GM18870 (cell line): ENCODE results near the gene TMPRSS6.

Experiments
- ATAC-seq: cut with Tn5 transposase; IDR thresholded peaks from one replicate; pipeline ENCODE4 v1.9.1; 2021; ENCODE audit warnings: moderate library complexity; ENCODE audit not compliant: unreplicated experiment

TMPRSS6 gene

GRCh38 chr22:37032535-37033460 is 76.7 kb downstream of the TMPRSS6 start:
- no peak for ATAC-seq

DNA sequence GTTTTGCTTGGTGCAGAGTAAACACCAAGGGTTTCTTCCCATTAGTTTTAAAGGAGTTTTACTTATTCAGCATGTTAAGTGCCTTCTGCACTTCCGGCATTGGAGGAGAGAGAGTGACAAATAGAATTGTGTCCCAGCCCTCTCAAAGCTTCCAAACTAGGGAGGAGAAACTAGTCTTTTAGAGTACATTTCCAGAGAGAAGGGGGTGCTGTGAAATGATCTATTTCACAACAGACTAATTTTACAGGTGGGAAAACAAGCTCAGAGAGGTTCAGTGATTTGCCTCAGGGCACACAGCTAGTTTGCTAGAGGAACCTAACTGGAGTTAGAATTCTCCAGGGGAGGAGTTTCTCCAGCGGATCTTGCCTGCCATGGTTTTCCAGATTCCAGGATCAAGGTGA is 77.4 kb downstream of the TMPRSS6 start:
- ATAC-seq, result no peak

DNA sequence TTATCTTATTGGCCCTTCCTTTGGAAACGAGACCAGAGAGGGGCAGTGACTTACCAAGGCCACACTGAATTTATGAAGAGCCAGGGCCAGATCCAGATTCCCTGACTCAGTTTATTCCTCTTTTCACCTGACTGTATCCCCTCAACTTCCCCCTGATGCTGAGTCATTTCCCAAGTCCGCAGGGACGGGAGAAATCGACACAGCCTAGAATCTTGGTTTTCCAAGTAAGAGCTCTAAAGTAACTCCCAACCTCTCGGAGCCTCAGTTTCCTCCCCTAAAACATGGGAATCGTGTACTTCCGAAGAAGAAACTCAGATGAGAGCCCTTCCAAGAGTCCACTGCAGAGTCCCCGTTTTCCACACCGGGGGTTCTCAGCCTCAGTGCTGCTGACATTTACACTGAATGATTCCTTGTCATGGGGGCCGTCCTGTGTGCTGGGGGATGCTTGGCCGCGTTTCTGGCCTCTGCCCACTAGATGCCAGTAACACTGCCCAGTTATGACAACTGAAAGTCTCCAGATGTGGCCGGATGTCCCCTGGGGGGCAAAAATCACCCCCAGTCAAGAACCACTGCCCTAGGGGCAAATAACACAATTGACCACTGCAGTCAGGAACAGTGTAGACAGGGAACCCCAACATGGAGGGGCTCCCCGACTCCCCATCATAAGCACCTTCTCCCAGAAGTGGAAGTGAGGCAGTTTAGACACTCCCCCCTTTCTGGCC is 78.8 kb downstream of the TMPRSS6 start:
- ATAC-seq, result no peak

GRCh38 chr22:37028692-37029674 is 80.5 kb downstream of the TMPRSS6 start:
- ATAC-seq, result no peak

- no peak for ATAC-seq
Measured at GRCh38 chr22:37027556-37027955, 82.0 kb downstream of the TMPRSS6 start.

- no peak for ATAC-seq
Measured at GRCh38 chr22:37026325-37026724, 83.2 kb downstream of the TMPRSS6 start.

DNA sequence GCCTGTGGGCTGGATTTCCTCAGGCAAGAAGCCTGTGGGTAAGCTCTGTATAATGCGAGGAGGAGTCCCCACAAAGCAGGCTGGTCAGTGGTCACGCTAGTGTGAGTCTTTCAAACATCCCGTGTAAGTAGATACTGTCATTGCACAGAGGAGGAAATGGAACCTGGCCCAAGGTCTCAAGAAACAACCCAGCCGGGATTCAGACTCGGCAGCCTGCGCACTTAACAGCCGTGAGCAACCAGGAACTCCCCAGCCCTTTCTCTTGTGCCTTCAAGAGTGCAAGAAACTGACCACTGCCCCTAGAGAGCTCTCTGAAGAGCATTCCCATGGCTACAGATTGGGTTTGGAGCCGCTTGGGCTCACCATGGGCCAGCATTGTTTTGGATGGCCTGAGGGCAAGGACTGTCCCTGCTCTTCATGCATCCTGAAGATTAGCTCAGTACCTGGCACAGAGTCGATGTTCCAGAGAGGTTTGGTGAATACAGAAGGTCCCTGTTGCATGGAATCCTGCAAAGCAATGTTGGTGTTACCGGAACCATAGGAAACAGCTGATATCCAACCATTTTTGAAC is 83.9 kb downstream of the TMPRSS6 start:
- ATAC-seq, result no peak

GRCh38 chr22:37024339-37025157 is 85.0 kb downstream of the TMPRSS6 start:
- no peak for ATAC-seq

DNA sequence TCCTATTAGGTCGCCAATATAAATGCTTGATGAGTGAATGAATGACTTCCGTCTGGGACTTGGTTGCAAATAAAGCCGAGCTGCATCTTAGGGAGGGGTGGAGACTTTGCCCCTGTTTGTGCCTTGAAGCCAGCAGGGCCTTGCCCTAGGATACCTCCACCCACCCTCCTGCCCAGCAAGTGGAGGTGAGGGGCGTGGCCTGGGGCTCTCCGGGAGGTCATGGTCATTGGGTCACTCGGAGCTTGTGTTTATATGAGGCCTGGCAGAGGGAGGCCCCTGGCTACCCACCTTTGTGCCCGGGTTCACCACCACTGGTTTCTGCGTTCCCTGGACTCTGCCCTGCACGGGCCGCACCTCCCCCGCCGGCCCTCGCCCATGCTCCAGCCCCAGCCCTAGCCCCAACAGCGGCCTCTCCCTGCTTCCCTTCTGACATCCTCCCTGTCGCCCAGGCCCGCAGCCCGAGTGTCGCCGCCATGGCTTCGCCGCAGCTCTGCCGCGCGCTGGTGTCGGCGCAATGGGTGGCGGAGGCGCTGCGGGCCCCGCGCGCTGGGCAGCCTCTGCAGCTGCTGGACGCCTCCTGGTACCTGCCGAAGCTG is 85.7 kb downstream of the TMPRSS6 start:
- no peak for ATAC-seq

DNA sequence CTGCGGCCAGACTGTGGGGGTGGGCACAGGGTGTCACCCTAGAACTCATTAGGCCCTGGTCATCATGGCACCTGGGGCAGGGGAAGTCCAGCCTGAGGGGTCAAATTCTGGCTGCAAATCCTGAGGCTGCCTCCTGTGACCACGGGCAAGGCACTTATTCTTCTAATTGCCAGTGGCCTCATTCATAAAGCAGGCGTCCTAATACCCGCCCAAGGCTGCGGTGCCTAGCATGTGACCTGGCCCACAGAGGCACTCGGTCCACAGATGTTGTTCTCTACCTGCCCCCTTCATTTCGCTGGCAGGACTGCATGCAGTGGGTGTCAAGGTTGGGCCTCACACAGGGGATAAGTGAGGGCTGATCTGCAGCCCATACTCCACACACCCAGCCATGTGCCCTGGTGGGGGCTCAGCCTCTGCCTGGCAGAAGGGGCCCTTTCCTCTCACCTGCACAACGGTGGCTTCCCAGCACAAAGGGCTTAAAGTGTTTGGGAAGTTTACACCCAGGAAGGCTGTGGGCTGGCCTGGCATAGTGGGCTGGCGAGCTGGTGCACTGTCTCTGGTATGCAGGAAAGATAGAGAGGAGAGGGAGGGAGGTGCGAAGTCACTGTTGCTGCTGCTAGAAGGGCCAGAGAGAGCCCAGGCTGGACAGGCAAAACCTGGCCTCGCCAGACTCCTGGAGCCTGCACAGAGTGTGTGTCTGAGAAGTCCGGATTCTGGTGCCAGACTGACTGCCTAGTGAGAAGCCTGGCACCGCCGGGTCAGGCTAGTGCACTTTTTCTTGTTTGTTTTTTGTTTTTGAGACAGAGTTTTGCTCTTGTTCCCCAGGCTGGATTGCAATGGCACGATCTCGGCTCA is 86.8 kb downstream of the TMPRSS6 start:
- ATAC-seq, result no peak

DNA sequence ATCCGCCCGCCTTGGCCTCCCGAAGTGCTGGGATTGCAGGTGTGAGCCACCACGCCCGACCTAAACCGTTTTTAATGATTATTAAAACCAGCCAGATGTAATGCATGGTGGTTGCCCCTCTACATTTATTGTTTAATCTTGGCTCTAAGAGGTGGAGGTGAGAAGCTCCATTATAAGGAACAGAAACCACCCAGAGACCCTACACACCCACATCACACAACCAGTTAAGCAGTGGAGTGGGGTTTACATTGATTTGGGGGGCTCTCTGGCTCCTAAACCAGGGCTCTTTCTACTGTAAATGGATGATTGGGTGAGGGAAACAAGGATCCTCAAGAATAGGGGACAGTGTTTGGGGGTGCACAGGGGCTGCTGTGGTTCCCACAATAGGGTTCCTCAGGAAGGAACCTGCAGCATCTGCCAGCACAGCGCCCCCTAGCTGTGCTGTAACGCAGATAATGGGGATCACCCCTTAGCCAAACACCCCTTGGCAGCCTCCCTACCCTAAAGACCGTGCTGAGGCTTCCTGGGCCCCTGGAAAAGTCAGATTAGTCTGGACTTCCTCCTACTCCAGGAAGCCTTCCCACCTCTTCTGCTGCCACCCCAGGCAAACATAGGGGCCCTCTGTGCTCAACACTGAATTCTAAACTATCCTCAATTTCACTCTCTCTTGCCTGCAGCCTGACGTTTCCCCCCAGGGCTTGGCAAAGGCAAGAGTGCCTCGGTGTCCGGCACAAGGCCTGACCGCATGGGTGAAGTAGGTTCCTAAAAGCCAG is 87.6 kb downstream of the TMPRSS6 start:
- ATAC-seq, result no peak

- ATAC-seq, result no peak
Measured at GRCh38 chr22:37021041-37021440, 88.5 kb downstream of the TMPRSS6 start.

DNA sequence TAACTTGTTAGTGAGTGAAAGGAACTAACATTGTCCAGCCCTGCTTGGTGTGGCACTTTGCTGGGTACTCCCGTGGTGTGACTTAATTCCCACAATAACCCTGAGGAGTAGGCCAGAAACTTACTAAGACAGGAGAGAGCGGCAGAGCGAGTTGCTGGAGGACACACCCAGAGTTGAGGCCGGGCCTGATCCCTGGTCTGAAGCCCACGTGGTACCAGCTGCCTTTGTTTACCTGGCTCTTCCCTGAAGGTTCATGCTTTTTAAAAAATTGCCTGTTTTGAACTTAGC is 89.4 kb downstream of the TMPRSS6 start:
- no peak for ATAC-seq

- ATAC-seq, result no peak
Measured at GRCh38 chr22:37019309-37020191, 90.0 kb downstream of the TMPRSS6 start, which contains the start of the genes MPST and TST. MPST (plus strand) TSS chr22:37019742; CDS start chr22:37019837, 95 bp downstream. TST (minus strand) TSS chr22:37019447; CDS start chr22:37018732, 715 bp downstream.

DNA sequence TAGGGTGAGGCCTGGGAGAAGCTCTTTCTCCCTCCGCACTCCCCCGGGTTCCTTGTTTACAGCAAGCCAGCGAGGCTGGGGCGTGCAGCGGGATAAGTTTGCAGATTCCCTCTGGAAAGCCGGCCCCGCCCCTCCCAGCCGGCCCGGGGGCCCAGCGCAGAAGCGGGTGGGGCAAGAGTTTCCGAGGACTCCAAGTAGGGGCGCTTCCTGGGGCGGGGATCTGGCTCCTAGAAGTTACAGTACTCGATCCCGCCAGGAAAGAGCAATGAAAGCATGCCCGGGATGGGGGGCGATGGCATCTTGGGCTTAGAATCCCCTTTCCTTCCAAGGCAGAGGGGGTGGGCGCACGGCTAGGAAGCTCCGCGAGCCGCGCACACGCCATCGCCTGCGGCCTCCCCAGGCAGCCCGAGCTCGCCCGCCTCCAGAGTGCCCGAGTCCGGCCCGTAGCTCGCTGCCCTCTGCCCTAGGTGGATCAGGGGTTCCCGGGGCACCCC is 90.7 kb downstream of the TMPRSS6 start:
- ATAC-seq, result no peak

- no peak for ATAC-seq
Measured at GRCh38 chr22:37018086-37018814, 91.3 kb downstream of the TMPRSS6 start.
